ENCODE results near the gene POU2AF1. TPM values are rescaled to one million over a fixed set of nuclear protein-coding genes. Genes with fewer than 3 reads are reported as not detected.

Gene POU2AF1
- 10 to 100 TPM in 1 of 2 donors, 1 to 10 TPM in 1; 2.5 to 12.4 TPM for total RNA-seq

GRCh38 chr11:111378861-111379601 is at the start of gene POU2AF1:
POU2AF1 (minus strand) TSS chr11:111379275; CDS start chr11:111379177, 98 bp downstream.
- ATAC-seq (replicated peaks in 1 of 2) (peak; percentile 78 to 84), DNase-seq (peak; percentile 66 to 80)
- Mint-ChIP-seq H3K4me1 (ENCODE audit: low read depth) (peaks cover 53% of the 10 kb centered on the region), H3K4me3 (peak within 1 kb of the TSS; percentile 62 to 77), H3K9me3 (no peaks in the 10 kb centered on the region), H3K27me3 (ENCODE audit: low read depth) (no peaks in the 10 kb centered on the region), H3K27ac (peak within 1 kb of the TSS; percentile 80), H3K36me3 (ENCODE audit: insufficient read depth in 2 of 2) (no peaks in the 10 kb centered on the region)

- H3K27me3 Mint-ChIP-seq (ENCODE audit: low read depth): no peaks in the 10 kb centered on the region
- DNase-seq (no peak), ATAC-seq (replicated peaks in 1 of 2) (no peak)
- no peak overlapping the region for H3K27ac Mint-ChIP-seq
- H3K36me3 Mint-ChIP-seq (ENCODE audit: insufficient read depth in 2 of 2): no peaks in the 10 kb centered on the region
- H3K4me3 Mint-ChIP-seq: no peak overlapping the region
- H3K4me1 Mint-ChIP-seq (ENCODE audit: low read depth): no peaks in the 10 kb centered on the region
- no peaks in the 10 kb centered on the region for H3K9me3 Mint-ChIP-seq
Measured at GRCh38 chr11:111428113-111428876, 49.2 kb upstream of the POU2AF1 start.

- DNase-seq (no peak), ATAC-seq (replicated peaks in 1 of 2) (no peak)
- Mint-ChIP-seq H3K4me1 (ENCODE audit: low read depth) (no peaks in the 10 kb centered on the region), H3K9me3 (no peaks in the 10 kb centered on the region), H3K27ac (no peak overlapping the region), H3K4me3 (no peak overlapping the region), H3K27me3 (ENCODE audit: low read depth) (no peaks in the 10 kb centered on the region), H3K36me3 (ENCODE audit: insufficient read depth in 2 of 2) (no peaks in the 10 kb centered on the region)
Measured at GRCh38 chr11:111427471-111427912, 48.4 kb upstream of the POU2AF1 start.

- Mint-ChIP-seq H3K4me1 (ENCODE audit: low read depth) (no peaks in the 10 kb centered on the region), H3K27ac (no peak overlapping the region), H3K36me3 (ENCODE audit: insufficient read depth in 2 of 2) (no peaks in the 10 kb centered on the region), H3K9me3 (no peaks in the 10 kb centered on the region), H3K27me3 (ENCODE audit: low read depth) (no peaks in the 10 kb centered on the region), H3K4me3 (no peak overlapping the region)
- no peak for ATAC-seq (replicated peaks in 1 of 2)
- DNase-seq: no peak
Measured at GRCh38 chr11:111426617-111427016, 47.5 kb upstream of the POU2AF1 start.

GRCh38 chr11:111423250-111423615 is 44.2 kb upstream of the POU2AF1 start:
- Mint-ChIP-seq H3K4me3 (no peak overlapping the region), H3K36me3 (ENCODE audit: insufficient read depth in 2 of 2) (no peaks in the 10 kb centered on the region), H3K27me3 (ENCODE audit: low read depth) (no peaks in the 10 kb centered on the region), H3K4me1 (ENCODE audit: low read depth) (peaks cover 3% of the 10 kb centered on the region), H3K27ac (no peak overlapping the region), H3K9me3 (no peaks in the 10 kb centered on the region)
- ATAC-seq (replicated peaks in 1 of 2) (peak; percentile 15 to 21), DNase-seq (no peak)

- peak; percentile 81 to 85 for ATAC-seq (replicated peaks in 1 of 2)
- no peak overlapping the region for H3K4me3 Mint-ChIP-seq
Measured at GRCh38 chr11:111422494-111423249, 43.6 kb upstream of the POU2AF1 start.

GRCh38 chr11:111421251-111421650 is 42.2 kb upstream of the POU2AF1 start:
- no peak for DNase-seq
- no peaks in the 10 kb centered on the region for H3K36me3 Mint-ChIP-seq (ENCODE audit: insufficient read depth in 2 of 2)
- H3K4me3 Mint-ChIP-seq: no peak overlapping the region
- peaks cover 23% of the 10 kb centered on the region for H3K4me1 Mint-ChIP-seq (ENCODE audit: low read depth)
- no peaks in the 10 kb centered on the region for H3K27me3 Mint-ChIP-seq (ENCODE audit: low read depth)
- H3K9me3 Mint-ChIP-seq: no peaks in the 10 kb centered on the region
- H3K27ac Mint-ChIP-seq: no peak overlapping the region
- no peak for ATAC-seq (replicated peaks in 1 of 2)

More at GRCh38 chr11:111422494-111423249, 43.6 kb upstream of the POU2AF1 start:
- Mint-ChIP-seq H3K36me3 (ENCODE audit: insufficient read depth in 2 of 2) (no peaks in the 10 kb centered on the region), H3K27me3 (ENCODE audit: low read depth) (no peaks in the 10 kb centered on the region), H3K9me3 (no peaks in the 10 kb centered on the region), H3K27ac (no peak overlapping the region), H3K4me1 (ENCODE audit: low read depth) (peaks cover 9% of the 10 kb centered on the region)
- DNase-seq: peak; percentile 64 to 66

- H3K27ac Mint-ChIP-seq: no peak overlapping the region
- H3K4me1 Mint-ChIP-seq (ENCODE audit: low read depth): peaks cover 35% of the 10 kb centered on the region
- no peaks in the 10 kb centered on the region for H3K9me3 Mint-ChIP-seq
- DNase-seq: no peak
- ATAC-seq (replicated peaks in 1 of 2): no peak
- H3K4me3 Mint-ChIP-seq: no peak overlapping the region
- no peaks in the 10 kb centered on the region for H3K36me3 Mint-ChIP-seq (ENCODE audit: insufficient read depth in 2 of 2)
- H3K27me3 Mint-ChIP-seq (ENCODE audit: low read depth): no peaks in the 10 kb centered on the region
Measured at GRCh38 chr11:111419641-111420327, 40.7 kb upstream of the POU2AF1 start.

GRCh38 chr11:111419181-111419580 is 40.1 kb upstream of the POU2AF1 start:
- Mint-ChIP-seq H3K4me3 (no peak overlapping the region), H3K27me3 (ENCODE audit: low read depth) (no peaks in the 10 kb centered on the region), H3K36me3 (ENCODE audit: insufficient read depth in 2 of 2) (no peaks in the 10 kb centered on the region), H3K9me3 (no peaks in the 10 kb centered on the region), H3K4me1 (ENCODE audit: low read depth) (peaks cover 41% of the 10 kb centered on the region), H3K27ac (no peak overlapping the region)
- no peak for DNase-seq
- no peak for ATAC-seq (replicated peaks in 1 of 2)

GRCh38 chr11:111418436-111418787 is 39.3 kb upstream of the POU2AF1 start:
- DNase-seq (no peak), ATAC-seq (replicated peaks in 1 of 2) (no peak)
- no peak overlapping the region for H3K4me3 Mint-ChIP-seq
- H3K36me3 Mint-ChIP-seq (ENCODE audit: insufficient read depth in 2 of 2): no peaks in the 10 kb centered on the region
- no peaks in the 10 kb centered on the region for H3K27me3 Mint-ChIP-seq (ENCODE audit: low read depth)
- H3K4me1 Mint-ChIP-seq (ENCODE audit: low read depth): peaks cover 48% of the 10 kb centered on the region
- H3K9me3 Mint-ChIP-seq: no peaks in the 10 kb centered on the region
- H3K27ac Mint-ChIP-seq: no peak overlapping the region

GRCh38 chr11:111417766-111418435 is 38.8 kb upstream of the POU2AF1 start:
- no peaks in the 10 kb centered on the region for H3K36me3 Mint-ChIP-seq (ENCODE audit: insufficient read depth in 2 of 2)
- H3K27me3 Mint-ChIP-seq (ENCODE audit: low read depth): no peaks in the 10 kb centered on the region
- H3K4me3 Mint-ChIP-seq: peak overlapping the region; percentile 29 to 63
- H3K27ac Mint-ChIP-seq: no peak overlapping the region
- ATAC-seq (replicated peaks in 1 of 2): no peak
- DNase-seq: no peak
- peaks cover 54% of the 10 kb centered on the region for H3K4me1 Mint-ChIP-seq (ENCODE audit: low read depth)
- H3K9me3 Mint-ChIP-seq: no peaks in the 10 kb centered on the region

GRCh38 chr11:111417011-111417765 is 38.1 kb upstream of the POU2AF1 start:
- H3K4me1 Mint-ChIP-seq (ENCODE audit: low read depth): peaks cover 60% of the 10 kb centered on the region
- H3K27ac Mint-ChIP-seq: peak overlapping the region; percentile 16
- H3K4me3 Mint-ChIP-seq: peak overlapping the region; percentile 38 to 63

More at GRCh38 chr11:111417011-111417765, 38.1 kb upstream of the POU2AF1 start:
- DNase-seq (peak; percentile 31 to 34), ATAC-seq (replicated peaks in 1 of 2) (peak; percentile 57 to 71)
- Mint-ChIP-seq H3K9me3 (no peaks in the 10 kb centered on the region), H3K27me3 (ENCODE audit: low read depth) (no peaks in the 10 kb centered on the region), H3K36me3 (ENCODE audit: insufficient read depth in 2 of 2) (no peaks in the 10 kb centered on the region)

Measured in activated T-cell treated with anti-CD3 and anti-CD28 coated beads, Interleukin-2, amount 50 U/mL, for 72 hours (primary cell).